NCI-H446 treated with DMSO at 0.1 percent for 48 hours (cell line): ENCODE measurements around the gene FIZ1.
"Not testable (repeated sequence)": the region's sequence is repeated elsewhere in the genome, so short reads cannot be mapped to it uniquely, and the experiment has no call there.

ENCODE experiments used
- DNase-seq: peaks from one replicate; lab custom pipeline; 2025; lab: John Stamatoyannopoulos, UW

The FIZ1 gene

DNA sequence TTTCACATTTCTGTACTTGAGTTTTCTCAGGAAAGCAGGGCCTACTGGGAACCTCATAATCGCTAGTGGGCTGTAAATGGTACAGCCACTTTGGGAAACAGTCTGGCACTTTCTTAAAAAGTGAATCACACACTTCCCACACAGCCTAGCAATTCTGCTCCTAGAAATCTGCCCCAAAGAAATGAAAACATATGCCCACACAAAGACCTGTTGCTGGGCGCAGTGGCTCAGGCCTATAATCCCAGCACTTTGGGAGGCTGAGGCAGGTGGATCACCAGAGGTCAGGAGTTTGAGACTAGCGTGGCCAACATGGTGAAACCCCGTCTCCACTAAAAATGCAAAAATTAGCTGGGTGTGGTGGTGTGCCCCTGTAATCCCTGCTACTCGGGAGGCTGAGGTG is 29.8 kb downstream of the FIZ1 start:
- DNase-seq: not testable (repeated sequence)

DNA sequence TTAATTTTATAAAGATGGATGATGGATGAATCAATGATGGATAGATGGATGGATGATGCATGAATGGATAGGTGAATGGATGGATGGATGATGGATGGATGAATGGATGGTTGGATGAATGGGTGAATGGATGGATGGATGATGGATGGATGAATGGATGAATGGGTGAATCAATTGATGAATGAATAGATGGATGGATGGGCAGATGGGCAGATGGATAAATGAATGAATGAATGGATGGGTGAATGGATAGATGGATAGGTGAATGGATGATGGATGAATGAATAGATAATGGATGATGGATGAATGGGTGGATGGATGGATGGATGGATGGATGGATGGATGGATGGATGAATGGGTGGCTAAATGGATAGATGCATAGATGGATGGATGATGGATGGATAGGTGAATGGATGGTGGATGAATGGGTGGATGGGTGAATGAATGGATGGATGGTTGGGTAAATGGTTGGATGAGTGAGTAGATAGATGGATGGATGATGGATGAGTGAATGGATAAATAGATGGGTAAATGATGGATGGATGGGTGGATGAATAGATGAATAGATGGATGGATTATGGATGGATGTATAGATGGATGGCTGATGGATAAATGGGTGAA is 31.5 kb downstream of the FIZ1 start:
- no peak for DNase-seq

DNA sequence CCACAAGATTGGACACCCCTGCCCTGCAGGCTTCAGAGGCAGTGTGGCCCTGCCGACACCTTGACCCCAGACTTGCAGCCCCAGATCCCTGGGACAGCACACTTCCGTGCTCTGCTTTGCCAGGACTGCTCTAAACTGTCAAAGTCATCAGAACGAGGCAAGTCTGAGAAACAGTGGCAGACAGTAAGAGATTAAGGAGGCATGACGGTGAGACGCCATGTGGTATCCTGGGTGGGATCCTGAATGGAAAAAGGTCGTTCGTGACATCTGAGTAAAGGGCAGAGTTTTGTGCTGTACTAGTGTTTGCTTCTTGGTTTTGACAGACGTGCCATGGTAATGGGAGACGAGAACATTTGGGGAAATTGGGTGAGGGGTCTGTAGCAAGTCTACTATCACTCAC is 32.5 kb downstream of the FIZ1 start:
- no peak for DNase-seq

DNA sequence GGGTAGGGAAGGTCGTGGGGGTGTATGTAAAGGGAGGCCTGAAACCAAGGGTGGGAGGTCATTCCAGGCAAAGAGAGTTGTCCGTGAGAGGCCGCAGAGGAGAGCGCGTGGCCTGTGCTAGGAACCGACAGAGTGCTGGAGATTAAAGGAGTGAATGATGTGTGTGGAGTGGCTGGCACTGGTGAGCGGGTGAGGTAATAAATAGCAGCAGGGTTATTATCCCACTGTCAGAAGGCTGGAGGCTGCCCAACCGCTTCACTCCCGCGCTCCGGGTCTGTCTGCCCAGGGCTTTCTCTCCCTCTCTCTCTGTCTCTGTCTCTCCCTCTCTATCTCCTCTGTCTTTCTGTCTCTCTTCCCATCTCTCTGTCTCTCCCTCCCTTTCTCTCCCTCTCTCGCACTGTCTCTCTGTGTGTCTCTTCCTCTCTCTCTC is 36.0 kb downstream of the FIZ1 start:
- peak; percentile 59 for DNase-seq

DNA sequence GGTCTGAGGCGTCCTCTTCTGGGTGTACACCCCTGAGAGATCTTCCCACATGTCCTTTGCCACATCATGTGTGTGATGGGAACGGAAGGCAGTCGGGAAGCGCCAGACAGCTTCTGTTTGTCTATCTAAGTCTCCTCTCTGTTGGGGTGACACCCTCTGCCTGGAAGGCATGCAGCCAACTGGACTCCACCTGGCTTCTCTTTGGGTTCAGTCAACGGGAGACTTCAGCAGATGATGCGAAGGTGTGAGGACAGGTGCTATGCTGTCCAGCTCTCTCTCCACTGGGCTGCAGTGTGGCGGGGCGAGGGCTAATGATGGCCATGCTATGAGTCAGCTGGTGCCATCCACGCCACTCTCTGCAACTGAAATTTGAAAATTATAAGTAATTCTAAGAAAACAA is 39.6 kb downstream of the FIZ1 start:
- no peak for DNase-seq

DNA sequence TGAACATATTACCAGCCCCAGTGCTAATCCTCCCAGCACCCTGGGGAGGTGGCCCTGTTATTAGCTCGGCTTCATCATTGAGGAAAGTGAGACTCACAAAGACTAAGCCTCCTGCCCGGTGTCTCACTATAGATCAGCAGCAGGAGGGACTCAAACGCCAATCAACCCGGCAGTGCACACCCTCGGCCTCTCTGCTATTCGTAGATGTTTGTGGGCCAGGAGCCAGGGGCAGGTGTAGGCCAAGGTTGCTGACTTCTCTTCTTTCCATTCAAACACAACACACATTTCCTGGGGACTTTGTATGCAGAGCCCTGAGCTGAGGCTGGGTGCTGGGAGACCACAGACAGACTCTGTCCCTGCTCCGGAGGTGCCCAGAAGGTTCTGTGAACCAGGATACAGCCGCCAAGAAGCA is 44.6 kb downstream of the FIZ1 start:
- no peak for DNase-seq

DNA sequence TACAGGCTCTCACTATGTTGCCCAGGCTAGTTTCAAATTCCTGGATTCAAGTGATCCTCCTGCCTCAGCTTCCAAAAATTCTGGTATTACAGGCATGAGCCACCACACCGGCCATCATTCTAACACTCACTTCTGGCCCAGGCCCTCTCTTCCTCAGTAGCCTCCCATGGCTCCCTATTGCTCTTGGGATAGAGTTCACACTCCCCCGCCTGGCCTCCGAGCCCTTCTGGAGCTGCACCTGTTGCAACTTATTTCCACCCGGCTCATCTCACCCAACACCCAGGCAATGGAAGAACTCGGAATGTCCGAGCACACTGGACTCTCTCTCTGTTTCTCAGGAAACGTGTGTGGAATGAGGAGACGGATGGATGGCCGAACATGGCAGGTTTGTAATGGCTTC is 45.0 kb downstream of the FIZ1 start:
- no peak for DNase-seq

DNA sequence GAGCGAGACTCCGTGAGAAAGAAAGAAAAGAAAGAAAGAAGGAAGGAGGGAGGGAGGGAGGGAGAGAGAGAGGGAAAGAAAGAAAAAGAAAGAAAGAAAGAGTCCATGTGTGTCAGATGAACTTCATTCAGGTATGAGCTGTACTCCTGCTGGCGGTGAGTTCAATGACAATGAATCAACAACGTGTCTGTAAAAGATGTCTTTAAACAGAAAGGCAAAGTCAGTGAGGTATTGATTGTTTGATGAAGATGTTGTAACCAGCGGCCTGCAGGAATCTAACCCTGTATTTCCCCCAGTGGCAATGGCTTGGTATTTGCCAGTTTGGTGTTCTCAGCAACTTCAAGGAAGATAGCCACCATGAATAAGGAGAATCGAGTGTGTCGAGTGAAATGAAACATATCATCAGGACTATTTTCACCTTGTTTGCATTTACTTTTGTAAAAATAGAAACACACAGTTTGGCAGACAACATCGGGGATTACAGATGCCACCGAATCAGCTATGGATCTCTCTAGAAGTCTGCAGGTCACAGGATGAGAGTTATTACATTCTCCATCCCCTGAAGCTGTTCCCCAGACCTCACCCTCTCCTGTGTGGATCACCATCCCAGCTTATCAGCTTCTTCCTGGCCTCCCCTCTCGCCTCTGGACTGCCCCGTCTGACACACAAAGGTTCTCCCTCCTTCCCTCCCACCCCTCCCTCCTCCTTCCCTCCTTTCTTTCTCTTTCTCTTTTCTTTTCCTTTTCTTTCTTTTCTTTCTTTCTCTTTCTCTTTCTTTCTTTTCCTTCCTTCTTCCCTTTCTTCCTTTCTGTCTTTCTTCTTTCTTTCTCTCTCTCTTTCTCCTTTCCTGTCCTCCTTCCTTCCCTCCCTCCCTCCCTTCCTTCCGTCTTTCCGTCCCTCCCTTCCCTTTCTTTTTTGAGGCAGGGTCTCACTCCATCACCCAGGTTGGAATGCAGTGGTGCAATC is 45.8 kb downstream of the FIZ1 start:
- DNase-seq: no peak

DNA sequence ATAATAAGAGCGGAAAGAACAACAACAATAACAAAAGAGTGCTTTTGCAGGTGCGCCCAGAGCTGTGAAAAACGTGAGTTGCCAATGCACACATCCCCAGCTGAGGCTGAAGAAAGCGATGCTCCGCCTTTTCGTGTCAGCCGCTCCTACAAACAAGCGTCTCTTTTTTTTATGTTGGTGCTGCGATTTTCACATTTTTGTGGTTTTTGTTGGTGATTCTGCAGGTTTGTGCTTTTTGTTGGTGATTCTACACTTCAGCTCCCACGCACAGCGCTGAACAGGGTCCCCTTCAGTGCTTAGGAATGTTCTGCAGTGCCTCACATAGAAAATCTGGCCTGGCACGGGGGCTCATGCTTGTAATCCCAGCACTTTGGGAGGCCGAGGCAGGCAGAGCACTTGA is 46.7 kb downstream of the FIZ1 start:
- no peak for DNase-seq

DNA sequence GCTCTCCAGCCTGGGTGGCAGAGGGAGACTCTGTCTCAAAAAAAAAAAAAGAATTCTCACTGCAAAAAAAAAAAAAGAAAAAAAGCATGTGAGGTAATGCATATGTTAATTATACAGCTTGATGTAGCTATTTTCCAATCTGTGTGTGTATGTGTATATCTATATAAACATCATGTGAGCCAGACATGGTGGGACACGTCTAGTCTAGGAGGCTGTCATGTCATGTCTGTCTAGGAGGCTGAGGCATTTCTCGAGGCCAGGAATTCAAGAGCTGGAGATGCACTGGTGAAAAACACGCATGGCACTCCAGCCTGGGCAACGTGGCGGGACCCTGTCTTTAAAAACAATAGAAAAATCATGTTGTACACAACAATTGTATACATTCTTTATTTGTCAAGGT is 47.1 kb downstream of the FIZ1 start:
- DNase-seq: no peak

DNA sequence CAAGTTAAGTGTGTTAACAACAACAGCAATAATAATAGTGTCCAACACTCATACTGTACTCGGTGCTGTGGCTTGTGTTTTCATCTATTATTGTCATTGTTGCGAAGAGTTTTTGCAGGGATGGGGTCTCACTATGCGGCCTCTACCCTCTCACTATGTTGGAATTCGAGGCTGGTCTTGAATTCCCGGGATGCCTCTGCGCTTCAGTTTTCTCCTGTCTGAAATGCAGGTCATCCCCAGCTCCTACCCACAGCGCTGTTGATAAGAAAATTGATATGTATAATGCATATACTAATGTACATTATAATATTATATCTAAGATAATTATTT is 49.0 kb downstream of the FIZ1 start:
- no peak for DNase-seq

DNA sequence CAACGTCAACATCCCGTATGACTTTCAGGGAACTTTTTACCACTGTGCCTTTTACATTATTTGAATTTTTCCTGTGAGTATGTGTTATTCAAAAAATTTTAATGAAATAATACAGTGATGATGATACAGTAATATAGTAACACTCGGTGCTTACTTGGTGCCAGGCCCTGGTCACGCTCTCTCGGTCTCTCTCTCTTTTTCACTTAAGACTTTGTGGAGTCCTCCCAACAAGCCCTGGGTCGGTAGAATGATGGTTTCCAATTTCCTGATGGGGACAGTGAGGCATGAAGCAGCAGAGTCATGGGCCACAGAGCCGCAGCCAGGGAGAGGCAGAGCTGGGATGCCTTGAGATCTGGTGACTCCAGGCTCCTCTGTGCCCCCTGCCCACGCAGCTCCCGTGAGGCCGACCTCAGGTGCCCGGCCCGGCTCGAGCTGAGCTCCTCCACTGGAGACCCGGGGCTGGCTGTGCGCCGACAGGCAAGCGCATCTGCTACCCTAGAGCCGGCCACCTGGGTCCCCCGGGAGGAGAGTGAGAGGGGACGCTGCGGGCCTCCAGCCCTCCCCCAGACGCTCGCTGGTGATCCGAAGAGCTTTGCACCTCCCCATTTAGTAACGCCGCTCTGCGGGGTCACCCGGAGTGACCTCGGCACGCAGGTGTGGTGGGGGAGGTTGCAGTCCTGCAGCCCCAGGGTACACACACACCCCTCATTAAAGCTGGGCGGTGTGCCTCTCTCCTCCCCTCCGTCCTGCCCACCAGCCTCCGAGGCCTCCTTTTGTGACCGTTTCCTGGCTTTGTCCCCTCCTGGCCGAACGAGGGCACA is 49.6 kb downstream of the FIZ1 start:
- DNase-seq: no peak

DNA sequence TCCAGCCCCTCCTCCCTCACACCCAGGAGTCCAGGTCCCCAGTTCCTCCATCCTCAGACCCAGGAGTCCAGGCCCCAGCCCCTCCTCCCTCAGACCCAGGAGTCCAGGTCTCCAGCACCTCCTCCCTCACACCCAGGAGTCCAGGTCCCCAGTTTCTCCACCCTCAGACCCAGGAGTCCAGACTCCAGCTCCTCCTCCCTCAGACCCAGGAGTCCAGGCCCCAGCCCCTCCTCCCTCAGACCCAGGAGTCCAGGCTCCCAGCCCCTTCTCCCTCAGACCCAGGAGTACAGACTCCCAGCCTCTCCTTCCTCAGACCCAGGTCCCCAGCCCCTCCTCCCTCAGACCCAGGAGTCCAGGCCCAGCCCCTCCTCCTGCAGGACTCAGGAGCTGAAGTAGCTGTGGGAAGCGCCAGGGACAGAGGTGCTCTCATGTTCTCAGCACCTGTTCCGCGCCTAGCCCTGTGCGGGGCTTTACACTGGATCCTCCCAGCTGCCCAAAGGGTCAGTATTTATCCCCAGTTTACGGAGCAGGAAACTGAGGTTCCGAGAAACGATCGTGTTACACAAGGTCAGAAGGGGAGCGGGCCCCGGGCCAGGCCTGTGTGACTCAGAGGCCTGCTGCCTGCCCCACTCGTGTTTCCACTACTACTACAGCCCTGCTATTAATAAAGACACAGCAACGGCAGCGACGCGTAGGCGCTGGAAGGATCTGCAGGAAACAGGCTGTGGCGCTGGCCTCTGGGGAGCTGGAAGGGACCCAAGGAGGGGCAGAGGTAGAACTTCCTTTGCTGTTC is 52.3 kb downstream of the FIZ1 start:
- no peak for DNase-seq

DNA sequence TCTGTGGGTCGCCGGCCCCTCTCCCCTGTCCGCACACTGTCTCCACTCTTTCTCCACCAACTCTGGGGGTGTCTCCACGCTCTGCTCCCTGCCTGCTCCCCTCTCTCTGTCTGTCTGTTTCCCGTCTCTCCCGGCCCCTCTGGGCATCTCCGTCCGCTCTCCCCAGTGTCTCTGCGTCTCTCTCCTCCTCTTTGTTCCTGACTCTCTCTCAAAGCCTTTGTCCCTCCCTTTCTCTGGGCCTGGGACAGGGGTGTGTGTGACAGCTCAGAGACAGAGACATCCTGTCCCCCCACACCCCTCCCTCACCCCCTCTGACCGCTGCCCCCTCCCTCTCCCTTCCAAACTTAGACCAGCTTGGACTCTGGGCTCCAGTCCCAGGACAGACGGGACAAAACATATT is 53.3 kb downstream of the FIZ1 start:
- no peak for DNase-seq

DNA sequence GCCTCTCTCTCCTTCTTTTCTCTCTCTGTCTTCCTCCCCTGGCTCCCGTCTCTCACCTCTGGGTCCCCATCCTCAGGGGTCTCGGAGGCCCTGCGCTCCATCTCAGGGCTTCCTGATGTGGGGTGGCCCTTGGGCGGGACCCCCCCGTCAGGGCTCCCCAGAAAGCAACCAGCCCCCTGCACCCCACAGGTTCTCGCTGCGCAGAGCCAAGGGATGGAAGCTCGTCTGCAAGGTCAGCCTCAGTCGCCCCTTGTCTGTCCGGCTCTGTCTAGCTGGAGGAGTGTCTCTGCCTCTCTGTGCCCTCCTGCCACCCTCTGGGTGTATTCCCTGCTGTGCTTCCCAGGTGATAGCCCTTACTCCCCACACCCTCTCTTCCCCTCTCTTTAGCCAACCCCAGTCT is 53.9 kb downstream of the FIZ1 start, which contains the start of gene SBK3:
SBK3 (minus strand) TSS at position 101 of the 400 bp plus-strand sequence; CDS start at position 101, 0 bp downstream.
- DNase-seq: no peak

DNA sequence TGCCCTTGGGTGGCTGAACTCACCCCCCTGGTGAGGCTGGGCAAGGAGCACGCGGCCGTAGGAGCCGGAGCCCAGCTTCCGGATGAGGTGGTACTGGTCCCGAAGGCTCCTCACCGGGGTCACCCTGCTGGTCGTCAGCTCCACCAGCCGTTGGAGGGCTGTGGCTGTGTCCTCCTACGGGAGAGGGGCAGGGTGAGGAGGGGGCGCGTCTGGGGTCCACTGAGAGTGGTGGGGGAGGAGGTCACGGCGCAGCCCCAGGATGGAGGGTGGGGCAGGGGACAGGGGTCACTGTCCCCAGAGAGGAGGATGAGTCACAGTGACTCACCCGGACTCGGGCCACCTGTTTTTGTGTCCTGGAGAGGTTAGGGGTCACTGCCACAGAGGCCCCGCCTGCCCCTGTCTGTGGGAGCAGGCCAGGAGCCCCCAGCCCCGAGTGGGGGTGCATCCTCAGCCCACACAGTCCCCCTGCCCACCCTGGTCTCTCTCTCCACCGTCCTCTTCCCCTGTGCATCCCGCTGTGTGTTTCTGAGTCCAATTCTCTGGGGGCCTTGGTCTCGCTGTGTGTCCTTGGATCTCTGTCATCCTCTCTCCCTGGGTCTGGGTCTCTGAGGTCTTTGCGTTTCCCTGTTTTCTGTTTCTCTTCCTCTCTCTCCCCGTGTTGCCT is 54.4 kb downstream of the FIZ1 start:
- DNase-seq: no peak

DNA sequence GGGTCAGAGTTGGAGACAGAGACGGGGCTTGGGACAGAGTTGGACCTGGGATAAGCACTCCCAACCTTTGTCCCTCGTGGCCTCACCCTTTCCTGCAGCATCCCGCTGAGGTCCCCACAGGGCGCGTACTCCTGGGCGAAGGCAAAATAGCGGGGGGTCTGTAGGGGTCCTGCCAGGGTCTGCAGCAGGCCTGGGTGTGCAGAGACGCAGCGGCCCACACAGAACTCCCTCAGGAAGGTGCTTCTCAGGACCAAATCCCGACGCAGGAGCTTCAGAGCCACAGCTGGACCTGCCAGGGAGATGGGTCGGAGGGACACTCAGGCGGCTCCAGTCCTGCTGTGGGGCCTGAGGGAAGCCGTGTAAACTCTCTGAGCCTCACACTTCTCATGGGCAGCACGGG is 55.3 kb downstream of the FIZ1 start:
- no peak for DNase-seq

DNA sequence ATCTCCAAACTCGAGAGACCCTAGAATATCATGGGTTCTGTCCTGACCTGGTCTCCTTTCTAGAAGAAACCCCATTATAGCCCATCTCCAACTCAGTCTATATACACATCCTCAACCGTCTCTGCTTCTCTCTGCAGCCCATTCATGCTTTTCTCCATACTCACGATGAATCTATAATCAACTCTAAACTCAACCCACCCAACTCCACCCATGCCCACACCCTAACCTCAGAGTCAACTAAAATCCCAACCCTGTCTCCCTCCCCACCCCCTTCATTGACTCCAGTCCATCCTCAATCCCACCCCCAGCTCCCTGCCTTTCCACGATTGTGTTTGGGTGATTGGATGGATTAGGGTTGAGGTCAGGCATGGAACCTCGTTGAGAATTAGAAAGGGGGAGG is 55.8 kb downstream of the FIZ1 start:
- DNase-seq: no peak

DNA sequence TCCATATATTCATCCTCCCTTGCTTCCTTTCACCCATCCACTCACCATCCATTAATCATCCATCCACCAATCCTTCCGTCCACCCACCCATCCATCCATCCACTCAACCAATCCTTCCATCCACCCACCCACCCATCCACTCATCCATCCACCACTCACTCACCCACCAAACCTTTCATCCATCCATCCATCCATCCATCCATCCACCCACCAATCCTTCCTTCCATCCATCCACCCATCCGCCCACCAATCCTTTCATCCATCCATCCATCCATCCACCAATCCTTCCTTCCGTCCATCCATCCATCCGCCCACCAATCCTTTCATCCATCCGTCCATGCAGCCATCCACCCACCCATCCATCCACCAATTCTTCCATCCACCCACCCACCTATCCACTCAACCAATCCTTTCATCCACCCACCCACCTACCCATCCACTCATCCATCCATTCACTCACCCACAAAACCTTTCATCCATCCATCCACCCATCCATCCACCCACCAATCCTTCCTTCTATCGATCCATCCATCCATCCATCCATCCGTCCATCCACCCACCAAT is 56.9 kb downstream of the FIZ1 start:
- DNase-seq: no peak
